OCI-LY3 (cell line): ENCODE results near the gene RSAD2.

Experiments used
- EZH2phosphoT487 ChIP-seq: fragments of 200-600 bp; shearing (Covaris generic); IDR thresholded peaks from 2 replicates; pipeline ENCODE4 v1.6.1; 2018; ENCODE audit warnings: antibody characterized with exemption, mixed run types, low read depth
- TF ChIP-seq, protein P1 (sequence below): fragments of 200-600, 300-600 bp; sonication (generic); IDR thresholded peaks from 2 replicates; pipeline ENCODE4 v1.5.1; 2014; ENCODE audit warnings: antibody characterized with exemption, low read length, low read depth

DNA sequence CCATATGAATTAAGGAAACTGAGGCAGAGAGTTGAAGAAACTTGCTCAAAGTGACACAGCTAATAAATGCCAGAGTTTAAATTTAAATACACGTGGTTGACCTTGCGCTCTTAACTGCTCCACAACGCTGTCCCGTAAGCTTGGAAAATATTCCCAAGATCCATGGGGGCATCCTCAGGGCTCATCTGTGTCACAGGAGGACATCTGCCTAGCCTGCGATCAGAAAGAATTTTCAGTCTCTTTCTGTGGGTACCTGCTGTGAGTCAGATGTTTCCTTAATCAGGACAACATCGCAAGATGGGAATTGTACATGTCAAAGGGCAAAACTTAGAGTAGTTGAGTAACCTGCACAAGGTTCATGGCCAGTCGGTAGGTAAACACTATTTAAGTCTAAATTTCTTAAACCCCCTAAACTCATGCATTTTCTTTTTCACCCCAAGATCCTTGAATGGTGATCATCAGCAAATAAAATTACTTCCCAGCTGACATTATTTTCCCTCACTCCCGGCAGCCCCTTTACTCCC lies 13.3 kb upstream of the RSAD2 start:
- TF ChIP-seq, protein P1, sequence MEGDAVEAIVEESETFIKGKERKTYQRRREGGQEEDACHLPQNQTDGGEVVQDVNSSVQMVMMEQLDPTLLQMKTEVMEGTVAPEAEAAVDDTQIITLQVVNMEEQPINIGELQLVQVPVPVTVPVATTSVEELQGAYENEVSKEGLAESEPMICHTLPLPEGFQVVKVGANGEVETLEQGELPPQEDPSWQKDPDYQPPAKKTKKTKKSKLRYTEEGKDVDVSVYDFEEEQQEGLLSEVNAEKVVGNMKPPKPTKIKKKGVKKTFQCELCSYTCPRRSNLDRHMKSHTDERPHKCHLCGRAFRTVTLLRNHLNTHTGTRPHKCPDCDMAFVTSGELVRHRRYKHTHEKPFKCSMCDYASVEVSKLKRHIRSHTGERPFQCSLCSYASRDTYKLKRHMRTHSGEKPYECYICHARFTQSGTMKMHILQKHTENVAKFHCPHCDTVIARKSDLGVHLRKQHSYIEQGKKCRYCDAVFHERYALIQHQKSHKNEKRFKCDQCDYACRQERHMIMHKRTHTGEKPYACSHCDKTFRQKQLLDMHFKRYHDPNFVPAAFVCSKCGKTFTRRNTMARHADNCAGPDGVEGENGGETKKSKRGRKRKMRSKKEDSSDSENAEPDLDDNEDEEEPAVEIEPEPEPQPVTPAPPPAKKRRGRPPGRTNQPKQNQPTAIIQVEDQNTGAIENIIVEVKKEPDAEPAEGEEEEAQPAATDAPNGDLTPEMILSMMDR, result no peak
- no peak for TF ChIP-seq EZH2phosphoT487
